CD4-positive, alpha-beta T cell treated with Interleukin-1 beta for 1 hour (primary cell): ENCODE data around the gene DNASE1L2.
"Not testable (repeated sequence)": the region's sequence is repeated elsewhere in the genome, so short reads cannot be mapped to it uniquely, and the experiment has no call there.

Source experiments
- DNase-seq, 2 donors: peaks; one replicate each; pipeline ENCODE4 v3.0.0-alpha.2; 2020 to 2022

The DNASE1L2 gene

DNA sequence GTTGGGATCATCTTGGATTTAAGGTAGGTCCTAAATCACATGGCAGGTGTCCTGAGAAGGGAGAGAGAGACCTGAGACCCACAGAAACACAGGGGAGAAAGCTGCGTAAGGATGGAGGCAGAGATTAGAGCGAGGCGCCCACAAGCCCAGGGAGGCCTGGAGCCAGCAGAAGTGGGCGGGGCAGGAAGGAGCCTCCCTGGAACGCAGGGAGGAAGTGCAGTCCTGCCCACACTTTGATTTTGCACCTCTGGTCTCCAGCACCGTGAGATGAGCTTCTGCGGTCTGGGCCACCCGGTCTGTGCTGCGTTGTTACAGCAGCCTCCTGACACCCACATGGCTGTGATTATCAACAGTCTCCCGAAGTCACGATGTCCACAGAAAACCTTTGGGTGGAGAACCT lies 6.4 kb downstream of the DNASE1L2 start:
- DNase-seq: no peak

DNA sequence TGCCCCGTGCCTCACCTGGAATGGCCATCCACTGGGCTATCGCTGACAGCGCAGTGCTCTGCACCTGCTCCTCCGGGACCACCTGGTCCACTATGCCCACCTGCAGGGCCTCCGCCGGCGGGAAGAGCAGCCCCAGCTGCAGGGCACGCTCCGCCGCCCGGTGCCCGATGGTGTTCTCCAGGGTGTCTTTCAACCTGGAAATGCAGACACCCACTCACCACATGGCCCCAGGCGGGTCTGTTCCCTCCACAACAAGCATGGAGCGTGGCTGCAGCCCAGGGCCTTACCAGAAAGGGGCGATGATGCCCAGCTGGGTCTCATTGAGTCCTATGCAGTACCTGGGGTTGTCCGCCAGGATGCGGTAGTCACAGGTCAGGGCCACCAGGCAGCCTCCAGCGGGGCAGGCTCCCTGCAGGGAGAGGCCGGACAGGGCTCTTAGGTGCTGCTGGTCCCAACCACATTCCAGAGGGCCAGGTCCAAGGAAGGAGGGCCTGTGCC lies 6.8 kb downstream of the DNASE1L2 start:
- no peak for DNase-seq

DNA sequence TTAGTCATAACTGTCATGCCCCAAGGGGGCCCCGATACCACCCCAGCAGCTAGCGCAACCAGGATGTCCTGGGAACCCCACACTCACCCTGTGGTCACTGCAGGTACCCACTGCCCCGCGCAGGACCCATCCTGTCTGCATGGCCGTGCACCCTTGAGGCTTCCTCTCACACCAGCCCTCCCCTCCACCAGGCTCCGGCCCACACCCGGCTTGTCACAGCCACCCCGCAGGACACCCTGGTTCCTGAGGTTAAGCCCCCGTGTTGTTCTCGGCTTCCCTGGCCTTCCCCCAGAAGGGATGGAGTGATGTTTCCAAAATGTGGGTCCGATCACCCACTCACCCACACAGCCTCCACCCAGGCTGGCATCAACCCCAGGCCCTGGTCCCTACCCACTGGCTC lies 7.5 kb downstream of the DNASE1L2 start:
- DNase-seq: no peak

DNA sequence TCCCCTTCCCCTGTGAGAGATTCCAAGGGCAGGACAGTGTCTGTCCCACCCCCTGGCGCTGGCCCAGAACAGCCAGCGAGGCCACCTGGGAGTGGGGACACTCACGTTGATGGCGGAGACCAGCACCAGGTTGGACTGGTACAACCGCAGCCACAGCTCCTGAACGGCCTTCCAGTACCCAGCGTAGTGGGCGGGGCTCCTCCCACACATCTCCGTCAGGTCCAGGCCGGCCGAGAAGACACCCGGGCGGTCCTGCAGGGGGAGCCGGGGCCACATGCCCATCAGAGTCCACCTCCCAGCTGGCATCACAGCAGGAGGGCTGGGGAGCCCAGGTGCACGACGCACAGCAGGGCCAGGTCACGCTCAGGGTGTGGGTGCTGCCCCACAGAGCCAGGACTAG lies 8.1 kb downstream of the DNASE1L2 start:
- no peak for DNase-seq

DNA sequence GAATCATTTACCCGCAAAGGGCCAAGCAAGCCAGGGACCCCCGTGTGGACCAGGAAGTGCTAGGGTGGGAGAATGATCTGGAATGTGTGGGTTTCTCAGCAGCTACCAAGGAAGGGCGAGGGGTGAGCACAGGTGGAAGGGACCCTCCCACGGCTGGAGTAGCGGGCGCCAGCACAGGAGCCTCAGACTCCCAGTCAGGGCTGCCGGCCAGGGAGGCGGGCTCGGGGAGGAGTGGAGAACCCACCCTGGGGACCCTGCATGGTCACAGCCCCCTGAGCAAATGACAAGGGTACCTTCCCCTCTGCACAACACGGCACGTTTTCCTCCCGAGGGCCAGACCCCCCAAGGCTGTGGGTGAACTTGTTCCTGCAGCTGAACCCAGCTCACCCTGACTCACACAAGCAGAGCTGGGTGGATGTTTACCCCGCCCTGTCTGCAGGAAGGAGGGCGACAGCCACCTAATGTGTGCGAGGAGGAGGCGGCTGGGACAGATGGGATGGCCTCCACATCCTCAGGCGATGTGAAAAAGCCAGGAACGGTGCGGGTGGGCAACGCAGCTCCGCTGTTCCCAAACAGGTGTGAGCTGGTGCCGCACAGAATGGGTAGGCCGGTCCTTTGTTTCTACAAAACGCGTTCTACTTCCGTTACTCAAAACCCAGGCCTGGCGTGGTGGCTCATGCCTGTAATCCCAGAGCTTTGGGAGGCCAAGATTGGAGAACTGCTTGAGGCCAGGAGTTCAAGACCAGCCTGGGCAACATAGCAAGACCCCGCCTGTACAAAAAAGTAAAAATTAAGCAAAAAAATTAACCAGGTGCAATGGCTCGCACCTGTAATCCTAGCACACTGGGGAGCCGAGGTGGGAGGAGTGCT lies 8.9 kb downstream of the DNASE1L2 start:
- DNase-seq: no peak

DNA sequence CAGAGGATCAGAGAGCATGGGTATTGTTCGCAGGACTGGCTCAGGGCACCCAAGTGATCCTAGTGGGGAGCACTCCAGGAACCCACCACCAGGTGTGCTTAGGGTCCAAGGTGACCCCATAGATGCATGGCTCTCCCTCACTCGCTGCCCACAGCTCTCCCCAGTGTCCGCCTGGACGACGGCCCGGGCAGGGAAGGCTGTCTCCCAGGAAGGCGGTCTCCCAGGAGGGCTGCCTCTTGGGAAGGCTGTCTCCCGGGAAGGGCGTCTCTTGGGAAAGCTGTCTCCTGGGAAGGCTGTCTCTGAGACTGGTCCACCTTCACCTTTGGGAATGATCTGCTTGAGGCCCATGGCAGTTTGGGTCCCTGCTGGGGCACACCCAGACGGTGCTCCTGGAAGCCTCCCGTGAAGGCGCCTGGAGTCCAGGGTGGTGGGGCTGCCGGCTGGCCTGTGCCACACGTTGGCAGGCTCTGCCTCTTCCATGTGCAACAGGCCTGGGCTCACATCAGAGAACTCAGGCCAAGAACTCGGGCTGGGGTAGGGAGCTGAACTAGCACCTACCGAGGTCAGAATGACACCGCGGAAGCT lies 10.1 kb downstream of the DNASE1L2 start:
- DNase-seq: no peak

DNA sequence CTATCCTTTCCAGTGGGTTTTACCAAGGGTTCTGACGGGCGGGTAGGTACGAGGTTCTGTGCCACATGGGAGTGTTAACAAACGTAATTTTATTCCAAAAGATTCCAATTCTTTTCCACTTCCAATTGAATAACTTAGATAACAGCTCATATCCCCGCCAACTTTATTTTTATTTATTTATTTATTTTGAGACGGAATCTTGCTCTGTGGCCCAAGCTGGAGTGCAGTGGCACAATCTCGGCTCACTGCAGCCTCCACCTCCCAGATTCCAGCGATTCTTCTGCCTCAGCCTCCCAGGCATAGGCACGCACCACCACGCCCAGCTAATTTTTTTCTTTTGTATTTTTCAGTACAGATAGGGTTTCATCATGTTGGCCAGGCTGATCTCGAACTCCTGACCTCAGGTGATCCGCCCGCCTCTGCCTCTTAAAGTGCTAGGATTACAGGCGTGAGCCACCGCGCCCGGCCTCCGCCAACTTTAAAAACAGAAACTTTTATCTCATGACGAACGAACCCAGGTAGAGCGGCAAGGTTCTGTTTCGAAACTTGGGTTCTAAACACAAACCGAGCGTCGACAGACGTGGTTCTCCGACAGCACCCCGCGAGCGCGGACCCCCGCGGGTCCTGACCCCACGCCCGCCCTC lies 14.5 kb downstream of the DNASE1L2 start:
- DNase-seq: peak; percentile 57 to 60

DNA sequence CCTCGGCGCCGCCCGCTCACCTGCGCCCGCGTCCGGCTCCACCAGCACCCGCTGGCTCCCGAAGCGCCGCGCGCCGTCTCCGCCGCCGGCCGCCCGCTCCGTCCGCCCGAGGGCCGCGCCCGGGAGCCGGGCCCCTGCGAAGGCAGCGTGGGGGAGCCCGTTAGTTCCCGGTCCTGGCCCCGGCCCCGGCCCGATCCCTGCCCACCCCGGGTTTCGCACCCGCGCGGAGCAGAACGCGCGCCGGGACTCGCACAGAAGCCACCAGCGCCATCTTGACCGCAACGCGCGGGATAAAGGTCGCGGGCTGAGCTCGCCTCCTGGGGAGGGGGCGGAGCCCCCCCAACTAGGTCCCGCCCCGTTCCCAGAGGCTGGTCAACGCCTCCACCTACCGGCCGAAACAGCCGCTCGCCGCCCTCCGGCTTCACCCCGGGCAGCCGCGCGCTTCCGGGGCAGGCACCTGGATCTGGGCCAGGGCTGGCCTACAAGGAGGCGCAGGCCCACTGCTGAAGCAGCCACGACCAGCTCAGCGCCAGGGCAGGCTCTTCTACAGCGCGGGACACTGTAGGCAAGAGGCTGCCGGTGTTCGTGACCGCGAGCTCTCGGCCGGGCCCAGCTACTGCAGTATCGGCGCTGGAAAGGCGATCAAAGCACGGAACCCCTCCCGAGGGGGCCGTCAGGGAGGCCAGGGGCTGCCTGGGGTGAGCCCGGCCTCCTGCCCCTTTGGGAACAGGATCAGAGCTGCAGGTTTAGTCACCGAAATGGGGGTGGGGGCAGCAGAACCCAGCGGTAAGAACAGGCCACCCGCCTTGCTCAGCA lies 15.3 kb downstream of the DNASE1L2 start, which contains the start of gene ECI1:
ECI1 (minus strand) TSS at position 292 of the 816 bp plus-strand sequence; CDS start at position 271, 21 bp downstream.
- DNase-seq: peak; percentile 89

DNA sequence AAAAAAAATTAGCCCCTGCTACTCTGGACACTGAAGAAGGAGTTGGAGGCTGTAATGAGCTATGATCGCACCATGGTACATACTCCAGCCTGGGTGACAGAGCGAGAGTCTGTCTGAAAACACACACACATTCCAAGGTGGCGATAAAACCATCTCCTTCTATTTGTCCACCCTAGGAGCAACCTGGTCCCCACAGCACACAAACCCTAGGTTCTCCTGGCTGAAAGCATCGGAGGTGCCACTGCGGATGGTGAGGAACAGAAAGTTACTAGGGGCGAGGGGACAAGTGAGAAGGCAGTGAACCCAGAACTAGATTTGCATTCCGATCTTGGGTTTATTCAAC lies 16.5 kb downstream of the DNASE1L2 start:
- no peak for DNase-seq

DNA sequence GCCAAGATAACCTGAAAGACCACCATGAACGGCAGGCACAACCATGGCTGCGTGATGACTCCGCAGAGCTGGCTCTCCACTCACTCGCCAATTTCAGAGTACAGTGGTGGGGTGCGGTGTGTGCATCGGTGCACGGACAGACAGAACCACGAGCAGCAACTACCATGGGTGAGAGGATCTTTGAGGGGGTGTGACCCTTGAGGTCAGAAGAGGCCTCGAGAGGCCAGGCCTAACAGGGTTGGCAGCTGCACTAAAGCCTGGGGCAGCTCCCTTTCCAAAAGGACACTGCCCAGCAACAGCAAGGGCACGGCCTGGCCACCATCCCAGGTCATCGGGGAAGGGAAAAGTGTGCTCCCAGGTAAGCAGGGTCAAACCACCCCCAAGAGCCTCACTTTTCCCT lies 17.0 kb downstream of the DNASE1L2 start:
- no peak for DNase-seq

DNA sequence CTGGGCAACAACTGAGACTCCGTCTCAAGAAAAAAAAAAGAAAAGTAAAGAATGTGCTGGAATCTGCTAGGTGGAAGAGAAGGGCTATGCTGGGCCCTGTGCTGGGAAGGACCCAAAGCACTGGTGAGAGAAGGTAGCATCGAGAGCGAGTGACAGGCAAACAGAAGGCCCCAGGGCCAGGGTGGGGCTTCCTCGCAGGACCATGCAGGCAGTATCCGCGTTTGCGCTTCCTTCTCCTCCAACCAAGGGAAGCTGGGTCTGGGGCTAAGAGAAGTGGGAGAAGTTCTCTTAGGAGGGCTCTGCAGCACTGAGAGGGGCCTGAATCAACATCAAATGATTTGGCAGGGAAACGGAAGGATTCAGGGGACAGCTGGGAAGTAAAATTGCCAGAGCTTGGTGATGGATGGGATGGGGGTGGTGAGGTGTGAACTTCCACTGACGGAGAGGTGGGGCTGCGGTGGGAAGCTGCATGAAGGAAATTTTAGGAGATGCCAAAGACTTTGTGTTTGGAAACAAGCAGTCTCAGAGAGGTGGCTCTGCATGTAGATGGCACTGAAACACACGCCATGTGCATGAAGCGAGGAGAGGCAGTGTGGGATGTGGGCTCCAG lies 20.4 kb downstream of the DNASE1L2 start:
- DNase-seq: no peak

DNA sequence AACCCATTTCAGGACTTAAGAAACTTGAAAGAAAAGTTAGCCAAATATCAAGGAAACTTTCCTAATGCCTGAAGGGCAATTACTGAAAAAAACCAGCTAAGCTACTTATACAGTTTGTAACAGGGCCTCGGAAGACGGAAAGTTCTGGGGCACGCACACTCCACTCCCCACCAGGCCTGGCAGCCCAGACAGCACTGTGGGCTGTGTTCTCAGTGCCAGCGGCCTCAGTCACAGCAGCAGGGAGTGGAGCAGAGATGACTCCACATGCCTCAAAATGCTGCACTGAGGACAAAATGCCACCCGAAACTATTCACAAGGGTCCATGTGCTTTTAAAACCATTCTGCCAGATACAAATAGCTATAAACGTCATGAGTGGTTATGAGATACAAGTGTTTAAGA lies 21.5 kb downstream of the DNASE1L2 start:
- DNase-seq: no peak

DNA sequence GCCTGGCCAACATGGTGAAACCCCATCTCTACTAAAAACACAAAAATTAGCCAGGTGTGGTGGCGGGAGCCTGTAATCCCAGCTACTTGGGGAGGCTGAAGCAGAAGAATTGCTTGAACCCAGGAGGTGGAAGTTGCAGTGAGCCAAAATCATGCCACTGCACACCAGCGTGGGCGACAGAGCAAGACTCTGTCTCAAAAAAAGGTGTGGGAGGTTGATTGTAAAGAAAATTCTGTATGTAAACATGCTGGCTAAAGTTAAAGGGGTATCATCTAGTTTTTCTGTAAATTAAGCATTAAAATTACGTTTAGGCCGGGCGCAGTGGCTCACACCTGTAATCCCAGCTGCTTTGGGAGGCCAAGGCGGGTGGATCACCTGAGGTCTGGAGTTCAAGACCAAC lies 22.3 kb downstream of the DNASE1L2 start:
- DNase-seq: not testable (repeated sequence)

DNA sequence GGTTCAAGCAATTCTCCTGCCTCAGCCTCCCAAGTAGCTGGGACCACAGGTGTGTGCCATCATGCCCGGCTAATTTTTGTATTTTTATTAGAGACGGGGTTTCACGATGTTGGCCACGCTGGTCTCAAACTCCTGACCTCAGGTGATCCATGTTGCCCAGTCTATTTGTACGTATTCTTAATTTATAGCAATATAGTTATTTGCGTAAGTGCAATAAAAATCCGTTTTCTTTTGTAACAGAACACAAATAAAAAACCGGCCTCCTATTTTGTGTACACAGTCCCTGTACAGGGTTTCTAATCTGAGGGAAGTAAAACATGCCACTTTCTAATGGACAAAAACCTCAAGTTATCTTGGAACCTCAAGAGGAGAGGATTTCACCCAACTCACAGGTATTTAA lies 24.0 kb downstream of the DNASE1L2 start:
- no peak for DNase-seq

DNA sequence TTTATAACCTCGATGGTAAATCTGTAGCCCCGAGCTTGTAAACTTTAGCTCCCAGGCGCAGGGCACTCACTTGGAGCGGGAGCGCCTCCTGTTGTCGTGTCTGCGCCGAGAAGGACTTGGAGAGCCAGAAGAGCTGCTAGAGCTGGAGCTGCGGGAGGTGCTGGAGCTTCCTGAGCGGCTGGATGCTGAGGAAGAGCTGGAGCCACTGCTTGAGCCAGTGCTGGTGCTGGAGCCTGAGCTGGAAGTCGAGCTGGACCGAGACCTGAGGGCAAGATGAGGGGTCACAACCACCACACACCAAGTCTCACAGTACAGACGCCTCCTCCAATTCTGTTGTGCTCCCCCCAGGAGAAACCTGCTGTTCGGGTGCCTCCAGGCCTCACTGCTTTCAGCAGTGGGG lies 26.8 kb downstream of the DNASE1L2 start:
- not testable (repeated sequence) for DNase-seq

DNA sequence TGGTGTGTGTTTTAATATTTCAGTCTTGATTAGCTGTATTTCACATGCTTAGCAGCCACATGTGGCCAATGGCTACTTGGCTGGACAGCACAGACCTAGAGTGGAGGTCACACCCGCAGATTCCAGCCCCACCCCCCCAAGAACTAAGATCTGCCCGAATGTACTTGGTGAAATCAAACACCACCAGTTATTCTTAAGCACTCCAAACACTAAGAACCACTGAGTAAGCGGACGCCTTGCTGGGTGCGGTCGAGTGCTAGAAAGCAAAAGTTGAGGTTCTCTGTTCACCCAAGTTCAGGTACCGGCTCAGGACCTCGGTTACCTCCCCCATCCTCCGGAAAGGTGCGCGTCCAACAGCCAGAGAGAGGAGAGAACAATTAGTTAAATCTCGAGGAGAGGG lies 30.6 kb downstream of the DNASE1L2 start:
- DNase-seq: peak in 1 of 2 donors; percentile 22

DNA sequence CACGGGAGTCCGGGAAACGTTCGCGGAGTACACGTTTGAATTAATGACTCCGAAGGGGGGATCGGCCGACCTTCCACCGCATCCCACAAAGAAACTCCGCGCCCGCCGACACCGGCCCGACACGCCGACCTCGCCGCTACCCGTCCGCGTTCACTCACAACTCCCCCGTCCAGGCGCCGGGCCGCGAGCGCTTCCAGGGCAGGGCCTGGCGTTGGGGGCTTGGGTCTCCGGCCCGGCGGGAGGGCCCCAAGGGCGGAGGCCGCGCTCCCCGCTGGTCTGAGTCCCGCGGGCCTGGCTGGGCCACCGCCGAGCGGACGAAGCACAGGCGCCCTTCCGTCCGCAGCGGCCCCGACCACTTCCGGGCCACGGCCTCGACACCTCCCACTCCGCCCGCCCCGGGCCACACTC lies 31.3 kb downstream of the DNASE1L2 start:
- DNase-seq: not testable (repeated sequence)

DNA sequence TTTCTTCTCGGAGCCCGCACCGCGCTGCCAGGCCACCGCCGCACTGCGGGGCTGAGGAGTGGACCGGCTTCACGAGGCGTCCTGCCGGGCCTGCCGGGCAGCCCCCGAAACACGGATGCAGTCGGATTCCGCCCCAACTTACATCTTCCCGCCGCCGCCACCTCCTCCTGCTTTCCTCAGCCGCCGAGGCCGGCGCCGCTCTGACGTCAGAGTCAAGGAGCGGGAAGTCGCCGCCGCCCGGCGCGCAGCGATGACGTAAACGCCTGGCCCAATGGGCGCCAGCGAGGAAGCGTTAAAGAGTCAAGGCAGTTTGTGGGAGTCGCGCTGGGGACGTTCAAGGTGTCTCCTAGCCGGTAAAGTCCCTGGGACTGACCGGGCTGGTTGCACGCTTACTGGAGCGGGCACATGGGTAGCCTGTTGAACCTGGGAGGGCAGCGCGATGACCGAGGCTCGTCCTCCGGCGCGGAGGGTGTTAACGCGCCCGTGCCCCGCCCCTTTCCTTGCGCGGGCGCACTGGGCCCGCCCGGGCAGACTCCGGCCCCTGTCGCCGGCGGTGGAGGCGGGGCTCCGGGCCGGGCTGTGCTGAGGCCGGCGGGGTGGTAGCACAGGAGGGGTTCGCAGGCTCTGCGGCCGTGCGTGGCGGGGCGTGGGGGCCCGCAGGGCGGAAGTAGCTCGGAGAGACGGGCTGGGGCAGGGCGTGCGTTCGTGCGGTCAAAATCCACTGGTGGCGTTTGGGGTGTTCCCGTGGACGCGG lies 31.8 kb downstream of the DNASE1L2 start, which contains the start of gene RNPS1:
RNPS1 (minus strand) TSS at position 214 of the 754 bp plus-strand sequence. CDS start 3,483 bp downstream, outside the sequence.
- DNase-seq: peak; percentile 94 to 95

DNA sequence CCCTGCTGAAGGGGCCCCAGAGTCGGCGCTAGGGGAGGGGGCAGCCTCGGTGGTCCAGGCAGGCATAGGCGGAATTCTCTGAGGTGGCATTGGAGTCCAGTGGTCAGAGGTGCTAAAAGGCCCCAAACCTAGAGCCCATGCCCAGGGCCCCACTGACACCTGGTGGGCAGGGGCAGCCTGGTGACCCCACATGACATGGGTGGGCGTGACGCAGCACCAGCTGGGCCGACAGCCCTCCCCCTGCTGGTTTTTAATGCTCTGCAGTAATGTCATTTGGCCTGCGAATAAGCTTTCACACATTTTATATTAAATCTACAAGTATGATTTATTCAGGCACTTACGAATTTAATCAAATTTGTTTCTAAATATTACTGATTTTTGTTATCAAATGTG lies 33.8 kb downstream of the DNASE1L2 start:
- no peak for DNase-seq

DNA sequence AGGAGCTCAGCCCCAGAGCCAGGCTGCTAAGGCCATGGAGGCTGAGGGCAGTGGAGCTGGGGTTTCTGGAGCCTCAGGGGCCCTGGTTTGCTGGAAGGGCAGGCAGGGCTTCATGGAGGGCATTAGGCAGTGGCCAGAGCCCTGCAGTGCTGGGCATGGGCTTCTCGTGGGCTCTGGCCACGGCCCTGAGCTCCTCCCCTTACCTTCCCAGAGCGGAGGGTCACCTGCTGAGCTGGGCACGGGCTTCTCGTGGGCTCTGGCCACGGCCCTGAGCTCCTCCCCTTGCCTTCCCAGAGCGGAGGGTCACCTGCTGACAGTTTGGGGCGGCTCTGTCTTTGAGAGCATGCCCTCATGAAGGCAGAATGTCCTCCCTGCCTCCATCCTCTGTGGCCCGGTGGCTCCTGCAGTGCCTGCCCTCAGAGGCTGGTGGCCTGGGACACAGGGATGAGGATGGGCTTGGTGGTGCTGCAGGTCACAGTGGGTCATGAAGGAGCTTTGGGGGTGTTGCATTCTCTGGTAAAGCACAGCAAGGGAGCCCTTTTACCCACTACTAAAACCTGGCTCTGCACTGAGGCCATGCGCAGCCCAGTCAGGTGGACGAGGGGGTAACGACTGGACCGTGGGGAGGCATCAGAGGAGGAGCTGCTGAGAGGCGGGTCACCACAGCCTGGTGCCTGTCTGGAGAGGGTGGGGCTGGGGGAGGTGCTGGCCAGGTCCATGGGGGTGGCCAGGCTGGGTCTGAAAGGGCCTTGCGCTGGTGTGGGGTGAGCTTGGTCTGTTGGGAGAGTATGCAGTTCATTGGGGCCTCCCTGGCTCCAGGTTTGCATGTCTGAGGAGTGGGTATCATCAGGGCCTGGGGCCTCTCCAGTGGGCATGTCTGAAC lies 34.6 kb downstream of the DNASE1L2 start:
- DNase-seq: no peak
